ENCODE measurements around the gene DUSP22. TPM values are rescaled to one million over a fixed set of nuclear protein-coding genes. Genes with fewer than 3 reads are reported as not detected.

Gene DUSP22
- polyA plus RNA-seq, 2 of the 4 experiments (the other 2 are of a cell fraction) = 6.2 to 11.3 TPM

DNA sequence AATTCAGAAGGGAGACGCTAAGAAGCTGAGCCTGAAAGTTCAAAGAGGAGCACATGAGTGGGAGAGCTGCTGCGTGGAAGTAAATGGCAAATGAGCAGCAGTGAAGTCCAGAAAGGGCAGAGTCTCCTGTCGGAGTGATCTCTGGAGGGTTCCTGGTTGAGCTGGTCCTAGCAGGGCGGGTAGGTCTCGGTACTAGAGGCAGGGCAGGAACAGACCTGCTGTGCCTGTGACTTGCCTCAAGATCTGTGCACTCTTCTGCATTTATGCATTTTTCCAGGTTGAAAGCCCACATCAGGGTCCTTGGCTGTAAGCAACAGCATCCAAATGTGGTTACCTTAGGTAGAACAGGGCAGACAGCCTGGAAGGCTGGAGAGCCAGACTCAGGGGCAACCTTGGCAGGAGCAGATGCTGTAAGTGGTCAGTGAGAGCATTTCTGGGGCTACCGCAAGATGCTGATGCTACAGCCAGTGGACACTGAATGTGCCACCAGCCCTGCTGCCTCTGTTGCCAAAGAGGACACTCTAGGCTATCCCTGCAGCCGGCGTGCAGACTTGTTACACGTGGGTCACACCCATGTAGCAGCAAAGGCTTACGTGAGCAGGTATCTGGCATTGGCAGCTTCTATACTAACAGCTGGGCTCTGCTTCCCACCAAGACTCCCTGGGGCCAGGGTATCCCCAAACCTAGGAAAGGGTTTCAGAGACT is 8.4 kb downstream of the DUSP22 start:
- ChIA-PET POLR2A (no interaction called here), CTCF (interaction anchor here (1.5 kb wide), 1 partner anchor 112 kb away, joined by 4 read pairs; no protein-coding TSS in a partner anchor)
- TF ChIP-seq SREBF2 (IDR thresholded peaks at IDR 0.05) (no peak), TP53 (CRISPR knock-in tag; IDR thresholded peaks at IDR 0.05) (no peak), HOXB13 (CRISPR knock-in tag; IDR thresholded peaks at IDR 0.05; ENCODE audit: low read depth) (no peak), KDM1A (IDR thresholded peaks at IDR 0.05; ENCODE audit: low read depth) (no peak), PHF8 (IDR thresholded peaks at IDR 0.05; ENCODE audit: borderline replicate concordance, low read depth) (no peak), SMC3 (IDR thresholded peaks at IDR 0.05) (no peak)
- WGBS (ENCODE audit: missing lambda C conversion rate) = 89% methylated on average over 9 of the region's 10 CpGs
- FAIRE-seq (no peak), ATAC-seq (no peak), DNase-seq (ENCODE audit: low read depth in 1 of 2, low spot score in 1 of 2) (no peak)
- H3K4me1 ChIP-seq = no peaks in the 10 kb centered on the region
- no peak overlapping the region for H3K27ac ChIP-seq
- no peak overlapping the region for H3K4me2 ChIP-seq
- no peak overlapping the region for H3K4me3 ChIP-seq
- H3K9me3 ChIP-seq = no peaks in the 10 kb centered on the region

DNA sequence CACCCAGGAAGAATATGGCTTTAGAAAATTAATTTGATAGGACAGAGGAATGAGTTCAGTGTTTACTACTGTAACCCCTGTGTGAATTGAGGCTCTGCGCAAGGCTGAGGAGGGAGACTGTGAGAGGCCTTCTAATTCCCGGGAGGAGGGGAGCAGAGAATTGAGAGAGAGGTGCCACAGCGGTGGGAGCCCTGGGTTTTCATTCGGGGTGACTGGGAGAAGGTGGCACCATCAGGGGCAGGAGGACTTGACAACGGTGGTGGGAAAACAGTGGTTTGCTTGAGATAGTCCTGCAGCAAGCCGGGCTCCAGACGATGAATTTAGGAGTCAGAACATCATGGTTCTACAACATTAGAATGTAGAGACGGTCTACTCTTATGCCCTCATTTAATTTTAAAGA is 9.2 kb downstream of the DUSP22 start:
- DNase-seq (ENCODE audit: low read depth in 1 of 2, low spot score in 1 of 2) (no peak), FAIRE-seq (no peak), ATAC-seq (no peak)
- WGBS (ENCODE audit: missing lambda C conversion rate) = 91% methylated on average over 8 of the region's 8 CpGs
- no peak overlapping the region for H3K4me3 ChIP-seq
- no peaks in the 10 kb centered on the region for H3K9me3 ChIP-seq
- CTCF ChIA-PET = no interaction called here
- H3K4me1 ChIP-seq = no peaks in the 10 kb centered on the region
- no peak overlapping the region for H3K4me2 ChIP-seq
- POLR2A ChIA-PET = no interaction called here
- H3K27ac ChIP-seq = no peak overlapping the region
- TF ChIP-seq SREBF2 (IDR thresholded peaks at IDR 0.05) = no peak
- no peak for TF ChIP-seq EP300 (IDR thresholded peaks at IDR 0.05)
- no peak for TF ChIP-seq CHD4 (IDR thresholded peaks at IDR 0.05; ENCODE audit: borderline replicate concordance)

DNA sequence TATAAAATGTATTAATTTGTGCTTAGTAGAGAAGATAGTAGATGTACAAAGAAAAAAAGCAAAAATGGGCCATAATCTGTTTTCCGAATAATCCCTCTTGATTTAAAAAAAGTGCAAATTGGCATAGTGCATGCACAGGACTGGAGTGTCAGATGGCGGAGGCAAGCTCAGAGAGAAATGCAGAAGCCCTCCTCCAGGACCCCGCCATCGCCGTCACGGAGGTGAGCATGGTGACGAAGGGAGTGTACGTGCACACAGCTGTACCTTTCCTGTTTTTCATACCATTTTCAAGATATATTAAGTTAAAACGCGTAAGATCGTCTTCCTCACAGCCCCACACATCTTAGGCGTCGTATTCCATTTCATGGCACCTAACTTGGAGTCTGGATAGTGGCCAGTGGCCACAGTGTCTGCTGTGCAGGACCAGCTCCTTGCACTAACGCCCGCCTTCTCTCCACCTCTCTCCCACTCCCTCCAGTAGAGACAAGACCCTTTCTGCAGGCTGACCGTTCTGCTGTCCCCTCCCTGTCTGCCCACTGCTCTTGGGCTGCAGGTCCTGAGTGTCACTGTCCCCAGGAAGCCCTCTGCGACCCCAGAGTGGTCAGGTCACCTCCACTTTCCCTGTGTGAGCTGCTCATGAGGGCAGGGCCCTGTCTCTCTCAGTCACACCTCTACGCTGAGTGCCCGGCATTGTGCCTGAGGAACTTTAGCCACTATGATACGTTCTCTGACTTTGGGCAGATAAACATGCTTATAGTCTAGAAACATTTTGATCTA is 9.8 kb downstream of the DUSP22 start:
- Histone ChIP-seq H3K4me3 (no peak overlapping the region), H3K9me3 (no peaks in the 10 kb centered on the region), H3K27ac (no peak overlapping the region), H3K4me2 (no peak overlapping the region), H3K4me1 (no peaks in the 10 kb centered on the region)
- ChIA-PET CTCF (no interaction called here), POLR2A (no interaction called here)
- WGBS (ENCODE audit: missing lambda C conversion rate) = 93% methylated on average over 20 of the region's 20 CpGs
- TF ChIP-seq TFCP2L1 (CRISPR knock-in tag; IDR thresholded peaks at IDR 0.05) = no peak
- TF ChIP-seq RARB (CRISPR knock-in tag; IDR thresholded peaks at IDR 0.05) = no peak
- TF ChIP-seq, protein P1, sequence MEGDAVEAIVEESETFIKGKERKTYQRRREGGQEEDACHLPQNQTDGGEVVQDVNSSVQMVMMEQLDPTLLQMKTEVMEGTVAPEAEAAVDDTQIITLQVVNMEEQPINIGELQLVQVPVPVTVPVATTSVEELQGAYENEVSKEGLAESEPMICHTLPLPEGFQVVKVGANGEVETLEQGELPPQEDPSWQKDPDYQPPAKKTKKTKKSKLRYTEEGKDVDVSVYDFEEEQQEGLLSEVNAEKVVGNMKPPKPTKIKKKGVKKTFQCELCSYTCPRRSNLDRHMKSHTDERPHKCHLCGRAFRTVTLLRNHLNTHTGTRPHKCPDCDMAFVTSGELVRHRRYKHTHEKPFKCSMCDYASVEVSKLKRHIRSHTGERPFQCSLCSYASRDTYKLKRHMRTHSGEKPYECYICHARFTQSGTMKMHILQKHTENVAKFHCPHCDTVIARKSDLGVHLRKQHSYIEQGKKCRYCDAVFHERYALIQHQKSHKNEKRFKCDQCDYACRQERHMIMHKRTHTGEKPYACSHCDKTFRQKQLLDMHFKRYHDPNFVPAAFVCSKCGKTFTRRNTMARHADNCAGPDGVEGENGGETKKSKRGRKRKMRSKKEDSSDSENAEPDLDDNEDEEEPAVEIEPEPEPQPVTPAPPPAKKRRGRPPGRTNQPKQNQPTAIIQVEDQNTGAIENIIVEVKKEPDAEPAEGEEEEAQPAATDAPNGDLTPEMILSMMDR (IDR thresholded peaks at IDR 0.05) = no peak
- no peak for TF ChIP-seq EHF (CRISPR knock-in tag; IDR thresholded peaks at IDR 0.05)
- TF ChIP-seq HOXB13 (CRISPR knock-in tag; IDR thresholded peaks at IDR 0.05; ENCODE audit: low read depth) = no peak
- TF ChIP-seq GATA3 (IDR thresholded peaks at IDR 0.05; ENCODE audit: borderline replicate concordance) = no peak
- TF ChIP-seq SMC3 (IDR thresholded peaks at IDR 0.05) = no peak
- no peak for TF ChIP-seq HEYL (CRISPR knock-in tag; IDR thresholded peaks at IDR 0.05)
- TF ChIP-seq FOSB (CRISPR knock-in tag; IDR thresholded peaks at IDR 0.05) = no peak
- TF ChIP-seq NFE2L2 (conservative IDR thresholded peaks at IDR 0.05; ENCODE audit: low read length) = no peak
- no peak for TF ChIP-seq ZNF302 (CRISPR knock-in tag; IDR thresholded peaks at IDR 0.05)
- no peak for TF ChIP-seq EP300 (IDR thresholded peaks at IDR 0.05)
- TF ChIP-seq FOXS1 (CRISPR knock-in tag; IDR thresholded peaks at IDR 0.05) = no peak
- FAIRE-seq = no peak
- no peak for ATAC-seq
- DNase-seq (ENCODE audit: low read depth in 1 of 2, low spot score in 1 of 2) = no peak

DNA sequence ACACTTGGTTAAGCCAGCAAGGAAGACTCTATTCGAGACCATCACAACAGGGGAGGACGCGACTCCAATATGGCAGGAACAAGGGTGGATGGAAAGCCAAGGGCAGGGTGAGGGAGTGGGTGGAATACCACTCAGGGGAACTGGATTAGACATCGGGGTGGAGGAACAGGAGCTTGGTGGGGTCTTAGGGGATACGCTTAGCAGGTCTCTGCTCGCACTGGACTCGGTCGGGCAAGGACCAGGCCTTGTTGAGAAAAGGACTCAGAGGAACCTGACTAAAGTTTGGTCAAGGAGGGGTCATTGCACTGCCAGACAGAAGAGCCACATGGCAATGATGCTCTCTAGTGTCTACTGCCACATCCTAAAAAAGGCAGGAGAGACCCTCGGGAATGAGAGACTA is 10.5 kb downstream of the DUSP22 start:
- WGBS (ENCODE audit: missing lambda C conversion rate) = 96% methylated on average over 9 of the region's 9 CpGs
- H3K4me3 ChIP-seq = no peak overlapping the region
- H3K9me3 ChIP-seq = no peaks in the 10 kb centered on the region
- H3K4me1 ChIP-seq = no peaks in the 10 kb centered on the region
- CTCF ChIA-PET = no interaction called here
- TF ChIP-seq ZC3H11A (IDR thresholded peaks at IDR 0.05) (no peak), RCOR1 (IDR thresholded peaks at IDR 0.05; ENCODE audit: low read depth, low read length) (no peak), POLR2A (IDR thresholded peaks at IDR 0.05; ENCODE audit: low read length) (no peak), HOXB5 (CRISPR knock-in tag; IDR thresholded peaks at IDR 0.05) (no peak), HOXA7 (CRISPR knock-in tag; IDR thresholded peaks at IDR 0.05) (no peak), NPAS2 (CRISPR knock-in tag; IDR thresholded peaks at IDR 0.05; ENCODE audit: borderline replicate concordance) (no peak), EHF (CRISPR knock-in tag; IDR thresholded peaks at IDR 0.05) (no peak), RARB (CRISPR knock-in tag; IDR thresholded peaks at IDR 0.05) (no peak), KDM5A (IDR thresholded peaks at IDR 0.05) (no peak), HEYL (CRISPR knock-in tag; IDR thresholded peaks at IDR 0.05) (no peak), RFX5 (IDR thresholded peaks at IDR 0.05) (no peak), FOXS1 (CRISPR knock-in tag; IDR thresholded peaks at IDR 0.05) (no peak), ZSCAN20 (CRISPR knock-in tag; IDR thresholded peaks at IDR 0.05) (no peak)
- TF ChIP-seq, protein P2, sequence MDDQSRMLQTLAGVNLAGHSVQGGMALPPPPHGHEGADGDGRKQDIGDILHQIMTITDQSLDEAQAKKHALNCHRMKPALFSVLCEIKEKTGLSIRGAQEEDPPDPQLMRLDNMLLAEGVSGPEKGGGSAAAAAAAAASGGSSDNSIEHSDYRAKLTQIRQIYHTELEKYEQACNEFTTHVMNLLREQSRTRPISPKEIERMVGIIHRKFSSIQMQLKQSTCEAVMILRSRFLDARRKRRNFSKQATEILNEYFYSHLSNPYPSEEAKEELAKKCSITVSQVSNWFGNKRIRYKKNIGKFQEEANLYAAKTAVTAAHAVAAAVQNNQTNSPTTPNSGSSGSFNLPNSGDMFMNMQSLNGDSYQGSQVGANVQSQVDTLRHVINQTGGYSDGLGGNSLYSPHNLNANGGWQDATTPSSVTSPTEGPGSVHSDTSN (IDR thresholded peaks at IDR 0.05) = no peak
- no peak for DNase-seq (ENCODE audit: low read depth in 1 of 2, low spot score in 1 of 2)
- ATAC-seq = no peak
- no peak for FAIRE-seq
- no peak overlapping the region for H3K27ac ChIP-seq
- H3K4me2 ChIP-seq = no peak overlapping the region
- POLR2A ChIA-PET = no interaction called here
